Effector memory CD4-positive, alpha-beta T cell (primary cell): ENCODE results near the gene VAT1L.
A peak's percentile ranks its signal among the peaks of the same experiment; 100 is the strongest.
"Not testable (repeated sequence)": the region's sequence is repeated elsewhere in the genome, so short reads cannot be mapped to it uniquely, and the experiment has no call there.

Experiments
- DNase-seq, 3 donors: peaks; one replicate each; pipeline ENCODE4 v3.0.0-alpha.2; 2020
- H3K27ac ChIP-seq: 2 replicates; pipeline ENCODE4 v1.7.0; 2013; ENCODE audit warnings: mild to moderate bottlenecking, low read length, moderate library complexity; ENCODE audit not compliant: insufficient read depth, poor library complexity, severe bottlenecking
- H3K27me3 ChIP-seq: replicated peaks from 2 replicates; pipeline ENCODE4 v1.7.0; 2013; ENCODE audit warnings: mild to moderate bottlenecking, low read length; ENCODE audit not compliant: insufficient read depth, control insufficient read depth, poor library complexity, severe bottlenecking
- H3K36me3 ChIP-seq: 2 replicates; pipeline ENCODE4 v1.7.0; 2013; ENCODE audit warnings: mild to moderate bottlenecking, low read length, moderate library complexity; ENCODE audit not compliant: control insufficient read depth, insufficient read depth
- H3K4me1 ChIP-seq: 2 replicates; pipeline ENCODE4 v1.7.0; 2013; ENCODE audit warnings: low read length, mild to moderate bottlenecking; ENCODE audit not compliant: control insufficient read depth, insufficient read depth, poor library complexity, severe bottlenecking
- H3K4me3 ChIP-seq: 2 replicates; pipeline ENCODE4 v1.7.0; 2013; ENCODE audit warnings: low read length, low read depth, mild to moderate bottlenecking; ENCODE audit not compliant: insufficient read depth, poor library complexity, severe bottlenecking
- H3K9me3 ChIP-seq: 2 replicates; pipeline ENCODE4 v1.7.0; 2013; ENCODE audit warnings: mild to moderate bottlenecking, low read length, moderate library complexity; ENCODE audit not compliant: control insufficient read depth

Gene VAT1L

DNA sequence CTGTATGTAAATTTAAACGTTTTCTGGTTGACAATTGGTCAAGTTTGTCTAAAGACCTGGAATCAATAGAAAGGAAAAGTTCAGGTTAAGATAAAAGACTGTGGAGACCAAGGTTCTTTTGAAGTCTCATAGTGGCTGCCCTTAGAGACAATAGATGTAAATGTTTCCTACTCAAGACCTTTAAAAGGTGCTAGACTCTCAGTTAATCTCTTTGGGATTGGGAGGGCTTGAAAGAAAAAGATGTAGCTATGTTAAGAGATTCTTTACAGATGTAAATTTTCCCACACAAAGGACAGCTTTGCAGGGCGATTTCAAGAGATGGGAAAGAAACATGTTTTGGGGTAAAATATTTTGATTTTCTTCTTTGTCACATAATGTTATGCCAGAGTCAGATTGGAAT is 204.0 kb downstream of the VAT1L start:
- H3K4me3 ChIP-seq, DNase-seq, H3K27ac ChIP-seq, H3K27me3 ChIP-seq, H3K4me1 ChIP-seq, H3K36me3 ChIP-seq, H3K9me3 ChIP-seq: not testable (repeated sequence)

GRCh38 chr16:77993111-77993985 is 205.0 kb downstream of the VAT1L start:
- Histone ChIP-seq H3K4me3 (no peak overlapping the region), H3K4me1 (no peaks in the 10 kb centered on the region), H3K27ac (no peak overlapping the region), H3K36me3 (no peaks in the 10 kb centered on the region), H3K27me3 (no peaks in the 10 kb centered on the region), H3K9me3 (no peaks in the 10 kb centered on the region)
- no peak for DNase-seq

- DNase-seq, result no peak
- no peaks in the 10 kb centered on the region for H3K4me1 ChIP-seq
- H3K27ac ChIP-seq, result no peak overlapping the region
- no peaks in the 10 kb centered on the region for H3K9me3 ChIP-seq
- H3K36me3 ChIP-seq, result no peaks in the 10 kb centered on the region
- H3K4me3 ChIP-seq, result no peak overlapping the region
- no peaks in the 10 kb centered on the region for H3K27me3 ChIP-seq
Observed at GRCh38 chr16:77995843-77996455, 207.6 kb downstream of the VAT1L start.

DNA sequence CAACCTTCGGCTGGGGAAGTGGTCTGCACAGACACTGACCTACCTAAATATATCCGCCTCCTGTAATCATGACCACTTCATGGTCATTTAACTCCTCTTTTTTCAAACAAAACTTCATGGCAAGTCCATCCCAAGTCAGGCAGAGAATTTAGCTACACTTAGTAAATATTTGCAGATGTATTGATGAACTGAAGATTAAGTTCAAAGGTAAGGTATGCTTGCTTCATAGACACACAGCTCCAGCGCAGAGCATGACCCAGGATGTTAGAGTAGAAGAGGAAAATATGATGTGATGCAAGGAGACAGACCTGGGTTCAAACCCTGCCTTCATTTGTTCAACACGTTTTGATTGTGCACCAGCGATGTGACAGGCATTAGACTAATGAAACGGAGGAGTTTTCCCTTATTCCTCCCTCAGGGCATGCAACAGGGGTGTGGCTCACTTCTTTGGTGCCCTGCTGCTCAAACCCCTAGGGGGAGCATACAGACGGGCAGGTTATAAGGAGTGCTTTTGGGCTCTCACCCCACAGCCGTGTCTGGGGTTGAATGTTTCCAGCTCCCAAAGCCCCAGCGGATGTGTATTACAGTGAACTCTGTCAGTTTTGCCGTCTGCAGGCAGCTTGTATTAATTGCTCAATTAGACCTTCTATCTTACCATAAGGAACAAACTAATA is 210.1 kb downstream of the VAT1L start:
- Histone ChIP-seq H3K9me3 (no peaks in the 10 kb centered on the region), H3K36me3 (no peaks in the 10 kb centered on the region), H3K4me3 (no peak overlapping the region), H3K27me3 (no peaks in the 10 kb centered on the region), H3K27ac (no peak overlapping the region), H3K4me1 (no peaks in the 10 kb centered on the region)
- DNase-seq, result no peak

- DNase-seq, result no peak
- H3K27me3 ChIP-seq, result no peaks in the 10 kb centered on the region
- H3K4me1 ChIP-seq, result no peaks in the 10 kb centered on the region
- H3K9me3 ChIP-seq, result no peaks in the 10 kb centered on the region
- no peaks in the 10 kb centered on the region for H3K36me3 ChIP-seq
- H3K4me3 ChIP-seq, result no peak overlapping the region
- no peak overlapping the region for H3K27ac ChIP-seq
Observed at GRCh38 chr16:78001451-78002025, 213.2 kb downstream of the VAT1L start.

DNA sequence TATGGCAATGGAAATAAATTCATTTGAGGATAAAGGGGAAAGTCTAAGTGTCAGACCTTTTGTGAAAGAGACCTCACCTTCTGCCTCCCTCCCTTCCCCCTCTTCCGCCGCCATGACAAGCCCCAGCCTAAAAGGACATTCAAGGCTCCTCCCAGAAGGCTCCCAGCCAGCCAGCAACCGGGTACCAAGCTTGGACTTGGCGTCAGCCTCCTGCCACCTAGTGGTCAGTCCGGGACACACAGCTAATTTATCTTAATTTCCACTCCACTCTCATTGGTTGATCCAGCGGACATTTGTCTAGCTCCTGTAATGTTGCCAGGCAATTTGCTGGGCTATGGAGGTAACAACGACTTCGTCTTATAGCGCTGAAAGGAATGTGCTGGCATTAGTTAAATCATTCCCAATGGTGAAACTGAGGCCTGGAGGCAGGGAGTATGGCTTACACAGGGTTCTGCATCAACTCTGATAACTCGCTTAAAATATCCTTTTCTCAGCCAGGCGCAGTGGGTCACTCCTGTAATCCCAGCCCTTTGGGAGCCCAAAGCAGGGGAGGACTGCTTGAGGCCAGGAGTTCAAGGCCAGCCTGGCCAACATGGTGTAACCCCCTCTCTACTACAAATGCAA is 214.7 kb downstream of the VAT1L start:
- Histone ChIP-seq H3K27me3 (no peaks in the 10 kb centered on the region), H3K9me3 (no peaks in the 10 kb centered on the region), H3K36me3 (no peaks in the 10 kb centered on the region), H3K4me1 (no peaks in the 10 kb centered on the region), H3K27ac (no peak overlapping the region), H3K4me3 (no peak overlapping the region)
- peak in 2 of 3 donors; percentile 20 to 27 for DNase-seq

DNA sequence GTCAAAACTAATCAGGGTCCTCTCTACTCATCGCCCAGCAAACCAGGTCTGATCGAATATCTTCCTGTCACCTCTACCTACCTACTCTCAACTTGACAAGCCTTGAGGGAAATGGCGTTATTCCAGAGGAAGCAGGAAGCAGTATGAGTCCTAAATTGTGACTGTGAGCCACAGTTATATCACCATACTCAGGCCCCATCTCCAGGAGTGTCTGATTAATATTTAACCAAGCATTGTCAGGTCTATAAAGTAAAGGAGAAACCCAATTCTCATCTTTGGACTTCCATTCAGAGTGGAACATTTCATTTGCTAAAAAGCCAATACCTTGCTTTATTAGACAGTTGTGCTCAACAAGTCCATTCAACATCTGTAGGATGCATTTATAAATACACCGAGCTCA is 216.2 kb downstream of the VAT1L start:
- no peak for DNase-seq
- no peak overlapping the region for H3K4me3 ChIP-seq
- H3K36me3 ChIP-seq, result no peaks in the 10 kb centered on the region
- no peak overlapping the region for H3K27ac ChIP-seq
- H3K4me1 ChIP-seq, result no peaks in the 10 kb centered on the region
- no peaks in the 10 kb centered on the region for H3K27me3 ChIP-seq
- H3K9me3 ChIP-seq, result no peaks in the 10 kb centered on the region

DNA sequence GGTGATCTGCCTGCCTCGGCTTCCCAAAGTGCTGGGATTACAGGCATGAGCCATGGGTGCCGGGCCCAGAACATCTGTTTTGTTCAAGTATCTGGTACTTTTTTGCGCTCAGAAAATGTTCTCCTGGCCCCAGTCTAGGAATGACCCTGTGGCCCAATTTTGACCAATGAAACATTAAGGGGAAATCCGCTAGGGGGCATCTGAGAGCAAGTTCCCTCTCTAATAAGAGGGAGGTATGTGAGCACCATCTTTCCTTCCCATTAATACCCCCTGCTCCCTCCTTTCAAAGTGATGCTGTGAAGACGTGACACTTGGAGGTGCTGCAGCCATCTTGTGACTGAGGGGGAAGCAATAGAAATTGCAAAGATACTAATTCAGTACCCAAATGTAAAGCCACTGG is 217.5 kb downstream of the VAT1L start:
- H3K27ac ChIP-seq, result no peak overlapping the region
- DNase-seq, result no peak
- H3K4me1 ChIP-seq, result no peaks in the 10 kb centered on the region
- H3K27me3 ChIP-seq, result no peaks in the 10 kb centered on the region
- no peaks in the 10 kb centered on the region for H3K36me3 ChIP-seq
- no peaks in the 10 kb centered on the region for H3K9me3 ChIP-seq
- no peak overlapping the region for H3K4me3 ChIP-seq

DNA sequence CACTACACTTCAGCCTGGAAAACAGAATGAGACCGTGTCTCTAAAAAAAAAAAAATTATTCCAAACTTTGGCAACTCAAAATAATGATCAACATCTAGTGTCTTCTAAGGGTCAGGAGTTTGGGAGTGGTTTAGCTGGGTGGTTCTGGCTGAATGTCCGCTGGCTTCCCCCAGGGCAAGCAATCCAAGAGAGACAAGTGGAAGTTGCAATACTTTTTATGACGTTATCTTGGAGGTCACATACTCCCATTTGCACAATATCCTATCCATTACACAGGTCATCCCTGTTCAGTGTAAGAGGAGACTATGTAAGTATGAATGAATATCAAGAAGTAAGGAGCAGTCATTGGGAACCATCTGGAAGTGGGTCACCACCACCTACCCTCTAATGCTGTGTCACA is 218.8 kb downstream of the VAT1L start:
- Histone ChIP-seq H3K27ac (no peak overlapping the region), H3K9me3 (no peaks in the 10 kb centered on the region), H3K36me3 (no peaks in the 10 kb centered on the region), H3K4me1 (no peaks in the 10 kb centered on the region), H3K4me3 (no peak overlapping the region), H3K27me3 (no peaks in the 10 kb centered on the region)
- DNase-seq, result no peak
